H1 (cell line): Measurements from ENCODE around the gene ZFP57. TPM values are rescaled to one million over a fixed set of nuclear protein-coding genes. Genes with fewer than 3 reads are reported as not detected.

Source experiments
- CTCF ChIA-PET: fragments of 300-600 bp; sonication (Branson Sonifier 250); formaldehyde crosslinking; loops from one replicate; lab custom pipeline; 2021; ENCODE audit not compliant: partially characterized antibody; lab: Charles Lee
- POLR2A ChIA-PET: fragments of 300-600 bp; sonication (Branson Sonifier 250); formaldehyde crosslinking; loops from one replicate; lab custom pipeline; 2021; ENCODE audit warnings: inconsistent platforms; ENCODE audit not compliant: partially characterized antibody; lab: Charles Lee
- DNase-seq, 2 experiments: peaks; one replicate each; pipeline versions ENCODE4 v3.0.0 to v3.0.0-alpha.2; 2010 to 2022; ENCODE audit warnings: low spot score in 2 of 2, low read depth in 1 of 2, mixed read lengths in 1 of 2
- FAIRE-seq: peaks from 2 replicates; lab custom pipeline; 2011; peaks lifted over from hg19 to GRCh38; lab: Jason Lieb, UNC
- H2AFZ ChIP-seq: 2 replicates; pipeline ENCODE4 v1.8.1; 2012; ENCODE audit warnings: low read length, inconsistent platforms
- H2AK5ac ChIP-seq: 2 replicates; pipeline ENCODE4 v1.6.1; 2013; ENCODE audit warnings: low read depth, low read length
- H2BK120ac ChIP-seq: replicated peaks from 2 replicates; pipeline ENCODE3; 2013; ENCODE audit warnings: low read depth, low read length, inconsistent platforms
- H2BK12ac ChIP-seq: 2 replicates; pipeline ENCODE4 v1.6.1; 2013; ENCODE audit warnings: low read depth, low read length
- H2BK15ac ChIP-seq: 2 replicates; pipeline ENCODE4 v1.6.1; 2013; ENCODE audit warnings: low read length
- H2BK20ac ChIP-seq: 2 replicates; pipeline ENCODE4 v1.6.1; 2013; ENCODE audit warnings: low read length
- H2BK5ac ChIP-seq: 2 replicates; pipeline ENCODE4 v1.6.1; 2013; ENCODE audit warnings: low read depth, low read length
- H3K14ac ChIP-seq: 2 replicates; pipeline ENCODE4 v1.6.1; 2013; ENCODE audit warnings: inconsistent platforms; ENCODE audit not compliant: insufficient read length
- H3K18ac ChIP-seq: 2 replicates; pipeline ENCODE4 v1.6.1; 2013; ENCODE audit warnings: low read length; ENCODE audit errors: extremely low read depth
- H3K23ac ChIP-seq: 2 replicates; pipeline ENCODE4 v1.6.1; 2013; ENCODE audit warnings: inconsistent platforms; ENCODE audit not compliant: insufficient read length
- H3K23me2 ChIP-seq: 2 replicates; pipeline ENCODE4 v1.6.1; 2013; ENCODE audit warnings: low read depth, low read length
- H3K27ac ChIP-seq: 2 replicates; pipeline ENCODE4 v1.6.1; 2011; ENCODE audit warnings: low read depth, low read length, inconsistent platforms
- H3K27me3 ChIP-seq, 4 experiments: replicated peaks in 1 of 4; 1 replicate in 1 of 4; 2 replicates in 3 of 4; pipeline versions ENCODE4 v1.6.1 to v1.8.1; 2011 to 2013; ENCODE audit warnings: low read length in 3 of 4, mild to moderate bottlenecking in 3 of 4, inconsistent platforms in 2 of 4, mixed read lengths in 2 of 4, moderate library complexity in 1 of 4; ENCODE audit not compliant: control insufficient read depth in 3 of 4, insufficient read depth in 3 of 4; ENCODE audit errors: extremely low read depth in 1 of 4
- H3K36me3 ChIP-seq, 4 experiments: 2 replicates each; pipeline versions ENCODE4 v1.6.1 to v1.8.1; 2011 to 2013; ENCODE audit warnings: mild to moderate bottlenecking in 4 of 4, low read length in 3 of 4, moderate library complexity in 2 of 4, control low read depth in 1 of 4, inconsistent platforms in 1 of 4; ENCODE audit not compliant: insufficient read depth in 4 of 4, control insufficient read depth in 2 of 4
- H3K4ac ChIP-seq: replicated peaks from 2 replicates; pipeline ENCODE3; 2013; ENCODE audit warnings: low read length, low read depth, mixed read lengths, inconsistent platforms; ENCODE audit not compliant: insufficient read length
- H3K4me1 ChIP-seq, 4 experiments: replicated peaks in 1 of 4; 1 replicate in 1 of 4; 2 replicates in 3 of 4; pipeline versions ENCODE4 v1.6.1 to v1.8.1; 2011 to 2013; ENCODE audit warnings: low read length in 3 of 4, inconsistent platforms in 2 of 4, mixed read lengths in 1 of 4; ENCODE audit not compliant: insufficient read depth in 4 of 4, control insufficient read depth in 3 of 4
- H3K4me2 ChIP-seq, 2 experiments: 2 replicates each; pipeline versions ENCODE4 v1.6.1 to v1.8.1; 2011 to 2013; ENCODE audit warnings: low read depth in 2 of 2, low read length in 2 of 2, control low read depth in 1 of 2, inconsistent platforms in 1 of 2, mild to moderate bottlenecking in 1 of 2; ENCODE audit not compliant: insufficient read depth in 1 of 2
- H3K4me3 ChIP-seq, 4 experiments: fragments of 200-600, 300-600 bp in 1 of 4; sonication (generic), shearing (Covaris generic), sonication (Bioruptor Twin) in 1 of 4; 2 replicates each; pipeline versions ENCODE4 v1.5.1 to v1.8.1; 2011 to 2016; ENCODE audit warnings: low read length in 4 of 4, low read depth in 3 of 4, control low read depth in 2 of 4, inconsistent platforms in 2 of 4, mild to moderate bottlenecking in 2 of 4, mixed read lengths in 1 of 4, moderate library complexity in 1 of 4; ENCODE audit not compliant: insufficient read depth in 2 of 4; ENCODE audit errors: extremely low read depth in 1 of 4
- H3K56ac ChIP-seq: replicated peaks from 2 replicates; pipeline ENCODE3; 2013; ENCODE audit warnings: low read depth, mild to moderate bottlenecking, mixed read lengths, low read length, inconsistent platforms; ENCODE audit not compliant: insufficient read length
- H3K79me1 ChIP-seq: 2 replicates; pipeline ENCODE4 v1.6.1; 2013; ENCODE audit warnings: low read depth, low read length, control low read depth
- H3K79me2 ChIP-seq, 2 experiments: 2 replicates each; pipeline versions ENCODE4 v1.6.1 to v1.8.1; 2012 to 2013; ENCODE audit warnings: low read length in 2 of 2, mild to moderate bottlenecking in 2 of 2, inconsistent platforms in 1 of 2; ENCODE audit not compliant: insufficient read depth in 2 of 2, control insufficient read depth in 1 of 2
- H3K9ac ChIP-seq, 4 experiments: replicated peaks in 1 of 4; 1 replicate in 1 of 4; 2 replicates in 3 of 4; pipeline versions ENCODE4 v1.6.1 to v1.8.1; 2011 to 2013; ENCODE audit warnings: low read depth in 3 of 4, low read length in 3 of 4, control low read depth in 2 of 4, mild to moderate bottlenecking in 2 of 4, moderate library complexity in 2 of 4, inconsistent platforms in 1 of 4; ENCODE audit errors: extremely low read depth in 1 of 4
- H3K9me3 ChIP-seq, 2 experiments: 2 replicates each; pipeline versions ENCODE4 v1.6.1 to v1.8.1; 2012 to 2013; ENCODE audit warnings: mild to moderate bottlenecking in 2 of 2, moderate library complexity in 2 of 2, control low read depth in 1 of 2, inconsistent platforms in 1 of 2, low read depth in 1 of 2, low read length in 1 of 2, mixed read lengths in 1 of 2; ENCODE audit not compliant: insufficient read depth in 2 of 2
- H4K20me1 ChIP-seq, 2 experiments: replicated peaks in 1 of 2; 2 replicates each; pipeline versions ENCODE3 to v1.8.1; 2011 to 2013; ENCODE audit warnings: inconsistent platforms in 2 of 2, low read length in 2 of 2, mild to moderate bottlenecking in 1 of 2; ENCODE audit not compliant: insufficient read depth in 2 of 2, control insufficient read depth in 1 of 2
- H4K5ac ChIP-seq: 2 replicates; pipeline ENCODE4 v1.6.1; 2013; ENCODE audit warnings: low read length, low read depth, mixed read lengths, inconsistent platforms; ENCODE audit not compliant: insufficient read length
- H4K8ac ChIP-seq: 2 replicates; pipeline ENCODE4 v1.8.0; 2013; ENCODE audit warnings: mild to moderate bottlenecking, moderate library complexity, low read length, inconsistent platforms; ENCODE audit not compliant: insufficient read depth; ENCODE audit errors: extremely low read depth
- H4K91ac ChIP-seq: replicated peaks from 2 replicates; pipeline ENCODE3; 2013; ENCODE audit warnings: low read length, mixed read lengths, inconsistent platforms; ENCODE audit not compliant: insufficient read length
- SIRT6 ChIP-seq: IDR thresholded peaks from one replicate; pipeline ENCODE4 v1.7.1; 2012; ENCODE audit warnings: low read length, inconsistent platforms
- TAF7 ChIP-seq: optimal IDR thresholded peaks from 2 replicates; pipeline ENCODE3; 2011; ENCODE audit warnings: low read depth, mild to moderate bottlenecking, inconsistent platforms, low read length, moderate library complexity, borderline replicate concordance
- WGBS, 2 experiments: shearing (Covaris generic) in 1 of 2; methylation state at CpG; one replicate each; pipeline versions ENCODE4 v1.1.6 to v1.1.7; 2013 to 2015; ENCODE audit warnings: low lambda C conversion rate in 2 of 2, mixed read lengths in 2 of 2, inconsistent platforms in 1 of 2, low coverage in 1 of 2, missing lambda C conversion rate in 1 of 2; ENCODE audit not compliant: insufficient replicate concordance in 2 of 2, insufficient coverage in 1 of 2, insufficient read length in 1 of 2; ENCODE audit errors: extremely low coverage in 1 of 2, missing lambda C conversion rate in 1 of 2; 5-methylcytosine and 5-hydroxymethylcytosine counted together
- polyA plus RNA-seq, 7 experiments: library from polyadenylated mRNA; depleted of rRNA in 3 of 7; stranded (reverse) in 5 of 7; unstranded in 2 of 7; fragments of >200 nt in 5 of 7; fragments of 200-250 nt in 2 of 7; gene quantifications; 1 replicate in 5 of 7; 2 replicates in 1 of 7; 4 replicates in 1 of 7; pipeline versions ENCODE4 v1.2.1 to v1.2.3, GENCODE V29; 2011 to 2013; ENCODE audit warnings: missing spikeins in 2 of 7, mixed read lengths in 2 of 7
- total RNA-seq: library from RNA; stranded (reverse); fragmentation: NEBNext Ultra II Directional; extraction: Animal tissue kit (Norgen Biotek cat#: 25700); gene quantifications from 2 replicates; pipeline ENCODE4 v1.2.1, GENCODE V29; 2021

Gene ZFP57
- total and polyA plus RNA-seq, 2 of the 8 experiments (the other 6 are each of a cell fraction or from before 2014, with no cell fraction given), result 0.85 to 1.2 TPM

- no peak for FAIRE-seq
Measured at GRCh38 chr6:29729774-29730328, 48.9 kb upstream of the ZFP57 start.

More at GRCh38 chr6:29729774-29730328, 48.9 kb upstream of the ZFP57 start:
- Histone ChIP-seq H3K36me3 (no peaks in the 10 kb centered on the region), H2BK5ac (no peak overlapping the region), H3K79me1 (no peaks in the 10 kb centered on the region), H4K8ac (no peak overlapping the region), H2BK12ac (no peak overlapping the region), H3K23me2 (no peaks in the 10 kb centered on the region), H3K4me1 (no peaks in the 10 kb centered on the region), H3K4ac (no peak overlapping the region), H3K79me2 (no peaks in the 10 kb centered on the region), H3K27ac (no peak overlapping the region), H3K9me3 (no peaks in the 10 kb centered on the region), H4K5ac (no peak overlapping the region), H3K18ac (no peak overlapping the region), H3K9ac (no peak overlapping the region), H2AFZ (no peak overlapping the region), H3K4me2 (no peak overlapping the region), H3K23ac (no peak overlapping the region), H3K56ac (no peak overlapping the region), H2BK20ac (no peak overlapping the region), H3K4me3 (no peak overlapping the region), H2BK120ac (no peak overlapping the region), H3K14ac (no peak overlapping the region), H3K27me3 (peaks cover 4 to 9% (median 7%) of the 10 kb centered on the region in 4 experiments), H4K91ac (no peak overlapping the region), H4K20me1 (peaks cover 0 to 3% of the 10 kb centered on the region in 2 experiments), H2AK5ac (no peak overlapping the region), H2BK15ac (no peak overlapping the region)
- WGBS, 2 experiments, result 85% methylated on average over 6 of the region's 6 CpGs; no CpG with 5 or more reads in 1 of the 2 experiments
- no peak for DNase-seq
- TF ChIP-seq TAF7 (no peak), SIRT6 (no peak)
- ChIA-PET POLR2A (no interaction called here), CTCF (interaction anchor here (1.3 to 3.0 kb wide), 3 partner anchors 8 to 34 kb away, joined by 5 to 19 read pairs (median 7); no protein-coding TSS in a partner anchor)
